ENCODE data around the gene USP7.
A peak's percentile ranks its signal among the peaks of the same experiment; 100 is the strongest.

USP7 gene

DNA sequence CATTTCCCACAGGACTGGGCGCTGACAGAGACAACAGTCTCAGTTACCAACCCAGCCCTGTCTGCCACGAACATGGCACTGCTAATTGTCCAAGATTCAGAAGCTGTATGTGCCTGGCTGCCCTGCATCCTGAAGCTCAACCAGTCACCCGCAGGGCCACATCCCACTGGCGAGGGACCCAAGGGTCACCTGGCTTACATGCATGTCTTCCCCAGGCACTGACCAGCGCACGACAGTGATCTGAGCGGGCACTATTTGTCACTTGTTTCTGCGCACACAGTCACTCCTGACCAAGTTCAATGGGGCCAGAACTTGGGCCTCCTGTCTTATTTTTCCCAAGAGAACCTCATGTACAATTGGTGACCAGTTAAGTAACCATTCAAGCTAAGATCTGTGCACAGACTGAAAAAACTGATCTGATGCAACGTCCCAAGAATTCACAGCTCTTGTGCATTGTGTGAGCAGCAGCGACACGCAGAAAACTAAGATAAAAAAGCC lies 13.1 kb downstream of the USP7 start:
- Histone ChIP-seq H3K4me1 (ENCODE audit: control insufficient read depth, insufficient read depth, low read length) (peaks cover 28% of the 10 kb centered on the region), H3K9me3 (ENCODE audit: control insufficient read depth, low read length) (no peaks in the 10 kb centered on the region), H3K36me3 (ENCODE audit: control insufficient read depth, insufficient read depth, low read length, severe bottlenecking) (no peaks in the 10 kb centered on the region), H3K27me3 (replicated peaks; ENCODE audit: control insufficient read depth, insufficient read depth, low read length) (no peaks in the 10 kb centered on the region), H3K4me3 (ENCODE audit: low read length) (peak overlapping the region; percentile 25), H3K9ac (ENCODE audit: low read length) (no peak overlapping the region)
- DNase-seq (ENCODE audit: low read depth) = peak; percentile 66

- Histone ChIP-seq H3K4me3 (ENCODE audit: low read length) (no peak overlapping the region), H3K36me3 (ENCODE audit: control insufficient read depth, insufficient read depth, low read length, severe bottlenecking) (no peaks in the 10 kb centered on the region)
- DNase-seq (ENCODE audit: low read depth) = no peak
Observed at GRCh38 chr16:8949536-8950418, 13.9 kb downstream of the USP7 start.

DNA sequence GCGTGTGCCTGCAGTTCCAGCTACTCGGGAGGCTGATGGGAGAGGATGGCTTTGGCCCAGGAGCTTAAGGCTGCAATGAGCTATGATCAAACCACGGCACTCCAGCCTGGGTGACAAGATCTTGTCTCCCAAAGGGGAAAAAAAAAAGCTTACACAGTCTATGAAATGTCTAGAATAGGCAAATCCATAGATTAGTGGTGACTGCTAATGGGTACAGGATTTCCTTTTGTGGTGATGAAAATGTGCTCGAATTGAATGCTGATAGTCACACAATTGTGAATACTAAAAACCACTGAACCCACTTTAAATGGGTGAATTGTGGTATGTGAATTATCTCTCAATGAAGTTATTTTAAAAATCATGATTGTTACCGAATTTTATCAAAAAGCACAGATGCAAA lies 14.9 kb downstream of the USP7 start:
- Histone ChIP-seq H3K27me3 (replicated peaks; ENCODE audit: control insufficient read depth, insufficient read depth, low read length) (no peaks in the 10 kb centered on the region), H3K4me1 (ENCODE audit: control insufficient read depth, insufficient read depth, low read length) (peaks cover 21% of the 10 kb centered on the region), H3K9me3 (ENCODE audit: control insufficient read depth, low read length) (no peaks in the 10 kb centered on the region), H3K4me3 (ENCODE audit: low read length) (no peak overlapping the region), H3K9ac (ENCODE audit: low read length) (no peak overlapping the region), H3K36me3 (ENCODE audit: control insufficient read depth, insufficient read depth, low read length, severe bottlenecking) (no peaks in the 10 kb centered on the region)
- DNase-seq (ENCODE audit: low read depth) = no peak

More at GRCh38 chr16:8949536-8950418, 13.9 kb downstream of the USP7 start:
- no peak overlapping the region for H3K9ac ChIP-seq (ENCODE audit: low read length)
- no peaks in the 10 kb centered on the region for H3K27me3 ChIP-seq (replicated peaks; ENCODE audit: control insufficient read depth, insufficient read depth, low read length)
- H3K4me1 ChIP-seq (ENCODE audit: control insufficient read depth, insufficient read depth, low read length) = peaks cover 21% of the 10 kb centered on the region
- H3K9me3 ChIP-seq (ENCODE audit: control insufficient read depth, low read length) = no peaks in the 10 kb centered on the region

GRCh38 chr16:8948069-8948593 lies 15.6 kb downstream of the USP7 start:
- no peaks in the 10 kb centered on the region for H3K27me3 ChIP-seq (replicated peaks; ENCODE audit: control insufficient read depth, insufficient read depth, low read length)
- no peak for DNase-seq (ENCODE audit: low read depth)
- H3K4me3 ChIP-seq (ENCODE audit: low read length) = no peak overlapping the region
- no peaks in the 10 kb centered on the region for H3K36me3 ChIP-seq (ENCODE audit: control insufficient read depth, insufficient read depth, low read length, severe bottlenecking)
- peaks cover 21% of the 10 kb centered on the region for H3K4me1 ChIP-seq (ENCODE audit: control insufficient read depth, insufficient read depth, low read length)
- no peak overlapping the region for H3K9ac ChIP-seq (ENCODE audit: low read length)
- no peaks in the 10 kb centered on the region for H3K9me3 ChIP-seq (ENCODE audit: control insufficient read depth, low read length)

GRCh38 chr16:8946544-8946943 lies 17.2 kb downstream of the USP7 start:
- Histone ChIP-seq H3K9me3 (ENCODE audit: control insufficient read depth, low read length) (no peaks in the 10 kb centered on the region), H3K27me3 (replicated peaks; ENCODE audit: control insufficient read depth, insufficient read depth, low read length) (no peaks in the 10 kb centered on the region), H3K36me3 (ENCODE audit: control insufficient read depth, insufficient read depth, low read length, severe bottlenecking) (no peaks in the 10 kb centered on the region), H3K4me3 (ENCODE audit: low read length) (no peak overlapping the region), H3K4me1 (ENCODE audit: control insufficient read depth, insufficient read depth, low read length) (peaks cover 18% of the 10 kb centered on the region), H3K9ac (ENCODE audit: low read length) (no peak overlapping the region)
- DNase-seq (ENCODE audit: low read depth) = no peak

DNA sequence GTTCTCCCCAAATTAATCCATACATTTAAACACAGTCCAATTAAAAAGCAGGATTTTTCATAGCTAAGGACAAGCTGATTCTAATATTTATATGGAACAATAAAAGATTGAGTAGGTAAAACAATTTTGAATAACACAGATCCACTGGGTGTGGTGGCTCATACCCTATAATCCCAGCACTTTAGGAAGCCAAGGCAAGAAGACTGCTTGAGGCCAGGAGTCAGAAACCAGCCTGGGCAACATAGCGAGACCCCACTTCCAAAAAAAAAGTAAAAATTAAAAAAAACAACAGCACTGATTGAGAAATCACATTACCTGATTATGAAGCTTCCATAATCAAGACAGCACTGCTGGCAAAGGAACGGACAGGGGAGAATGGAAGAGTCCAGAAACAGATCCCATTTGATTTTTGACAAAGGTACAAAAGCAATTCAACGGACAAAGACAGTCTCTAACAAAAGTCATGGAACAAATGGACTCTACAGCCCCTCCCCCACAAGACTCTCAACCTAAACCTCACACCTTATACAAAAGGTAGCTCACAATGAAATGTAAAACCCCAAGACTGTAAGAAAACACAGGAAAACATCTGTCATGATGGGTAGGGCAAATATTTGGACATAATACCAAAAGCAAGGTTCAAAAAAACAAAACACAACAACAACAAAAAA lies 17.9 kb downstream of the USP7 start:
- H3K4me1 ChIP-seq (ENCODE audit: control insufficient read depth, insufficient read depth, low read length) = peaks cover 10% of the 10 kb centered on the region
- no peaks in the 10 kb centered on the region for H3K9me3 ChIP-seq (ENCODE audit: control insufficient read depth, low read length)
- no peak for DNase-seq (ENCODE audit: low read depth)
- no peaks in the 10 kb centered on the region for H3K36me3 ChIP-seq (ENCODE audit: control insufficient read depth, insufficient read depth, low read length, severe bottlenecking)
- no peak overlapping the region for H3K4me3 ChIP-seq (ENCODE audit: low read length)
- no peak overlapping the region for H3K9ac ChIP-seq (ENCODE audit: low read length)
- H3K27me3 ChIP-seq (replicated peaks; ENCODE audit: control insufficient read depth, insufficient read depth, low read length) = no peaks in the 10 kb centered on the region

GRCh38 chr16:8943966-8944759 lies 19.5 kb downstream of the USP7 start:
- Histone ChIP-seq H3K4me3 (ENCODE audit: low read length) (no peak overlapping the region), H3K36me3 (ENCODE audit: control insufficient read depth, insufficient read depth, low read length, severe bottlenecking) (no peaks in the 10 kb centered on the region), H3K9ac (ENCODE audit: low read length) (no peak overlapping the region), H3K9me3 (ENCODE audit: control insufficient read depth, low read length) (no peaks in the 10 kb centered on the region), H3K4me1 (ENCODE audit: control insufficient read depth, insufficient read depth, low read length) (peaks cover 3% of the 10 kb centered on the region), H3K27me3 (replicated peaks; ENCODE audit: control insufficient read depth, insufficient read depth, low read length) (no peaks in the 10 kb centered on the region)
- no peak for DNase-seq (ENCODE audit: low read depth)

DNA sequence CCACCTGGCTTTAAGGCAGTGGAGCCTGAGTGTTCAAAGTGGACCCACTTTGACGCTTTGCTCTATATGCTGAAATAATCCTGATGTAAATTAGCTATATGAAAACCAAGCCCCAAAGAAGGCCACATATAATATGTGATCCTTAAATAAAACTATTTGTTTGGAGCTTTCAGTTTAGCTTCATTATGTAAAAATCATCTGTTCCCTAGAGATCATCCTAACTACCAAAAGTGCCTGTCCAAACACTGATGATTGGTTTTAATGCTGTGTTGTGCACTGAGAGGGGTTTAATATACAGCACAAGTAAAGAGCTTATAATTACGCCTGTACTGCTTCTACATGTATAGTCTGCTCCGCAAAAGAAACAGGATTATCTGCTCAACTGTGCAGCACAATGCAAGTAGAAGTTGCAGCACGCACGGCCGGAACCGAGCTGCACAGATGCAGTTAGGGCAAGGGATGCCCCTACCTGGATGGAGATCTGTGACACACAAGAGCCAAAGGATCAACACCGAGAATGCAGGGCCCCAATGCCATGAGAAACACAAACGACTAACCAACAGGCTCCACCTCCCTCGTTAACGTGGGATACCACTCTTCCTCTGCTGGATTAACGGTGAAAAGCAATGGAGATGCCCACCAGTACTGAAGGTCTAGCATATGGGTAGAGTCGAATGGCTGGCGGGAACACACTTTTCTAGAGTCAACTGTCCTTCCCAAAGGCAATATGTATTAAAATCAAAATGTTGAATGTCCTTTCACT lies 20.5 kb downstream of the USP7 start:
- no peak for DNase-seq (ENCODE audit: low read depth)
- Histone ChIP-seq H3K27me3 (replicated peaks; ENCODE audit: control insufficient read depth, insufficient read depth, low read length) (no peaks in the 10 kb centered on the region), H3K4me1 (ENCODE audit: control insufficient read depth, insufficient read depth, low read length) (peaks cover 3% of the 10 kb centered on the region), H3K9ac (ENCODE audit: low read length) (no peak overlapping the region), H3K36me3 (ENCODE audit: control insufficient read depth, insufficient read depth, low read length, severe bottlenecking) (no peaks in the 10 kb centered on the region), H3K4me3 (ENCODE audit: low read length) (no peak overlapping the region), H3K9me3 (ENCODE audit: control insufficient read depth, low read length) (no peaks in the 10 kb centered on the region)

DNA sequence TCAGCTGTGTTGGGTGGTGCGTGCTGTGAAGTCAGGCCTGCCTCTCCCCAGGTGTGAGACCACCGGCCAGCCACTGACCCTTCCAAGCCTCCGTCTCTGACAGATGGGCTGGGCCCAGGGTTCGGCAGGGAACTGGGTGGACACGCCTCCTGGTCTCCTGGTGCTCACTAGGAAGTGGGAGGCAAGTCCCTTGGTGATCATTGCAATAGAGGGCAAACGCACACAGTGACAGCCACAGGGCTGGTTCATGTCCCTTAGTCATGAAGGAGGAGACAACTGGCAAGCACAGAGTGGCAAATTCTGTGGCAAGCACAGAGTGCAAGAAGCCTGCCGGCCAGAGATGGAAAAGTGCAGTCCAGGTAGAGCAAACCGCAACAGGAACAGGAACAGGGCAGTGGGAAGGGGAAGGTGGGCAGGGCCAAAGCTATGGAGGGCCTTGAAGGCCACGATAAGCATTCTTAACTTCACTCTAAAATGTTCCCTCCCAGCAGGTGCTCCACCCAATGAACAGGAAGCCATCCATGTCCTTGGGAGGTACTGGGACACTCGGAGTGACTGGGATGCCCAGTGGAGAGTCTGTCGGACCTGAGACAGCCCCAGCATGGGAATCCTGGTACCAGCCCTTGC lies 21.9 kb downstream of the USP7 start:
- H3K9me3 ChIP-seq (ENCODE audit: control insufficient read depth, low read length) = no peaks in the 10 kb centered on the region
- no peak overlapping the region for H3K9ac ChIP-seq (ENCODE audit: low read length)
- no peak overlapping the region for H3K4me3 ChIP-seq (ENCODE audit: low read length)
- H3K4me1 ChIP-seq (ENCODE audit: control insufficient read depth, insufficient read depth, low read length) = peaks cover 3% of the 10 kb centered on the region
- DNase-seq (ENCODE audit: low read depth) = no peak
- H3K27me3 ChIP-seq (replicated peaks; ENCODE audit: control insufficient read depth, insufficient read depth, low read length) = no peaks in the 10 kb centered on the region
- H3K36me3 ChIP-seq (ENCODE audit: control insufficient read depth, insufficient read depth, low read length, severe bottlenecking) = no peaks in the 10 kb centered on the region

DNA sequence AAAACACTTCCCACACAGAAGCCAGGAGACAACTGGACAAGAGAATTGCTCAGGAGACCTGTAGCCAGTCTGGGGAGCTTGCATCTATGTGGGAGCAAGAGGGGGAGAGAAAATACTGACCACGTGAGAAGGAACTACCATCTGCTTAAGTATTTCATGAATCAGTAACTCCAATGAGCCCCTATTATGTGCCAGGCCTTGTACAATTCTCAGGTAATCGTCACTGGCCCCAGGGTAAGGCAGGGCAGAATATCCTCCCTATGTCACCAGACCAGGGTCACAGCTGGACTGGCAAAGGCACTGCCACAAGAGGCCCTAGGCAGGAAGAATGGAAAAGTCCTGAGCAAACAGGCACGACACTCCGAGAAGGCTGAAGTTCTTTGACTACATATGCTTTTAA lies 25.9 kb downstream of the USP7 start:
- H3K27me3 ChIP-seq (replicated peaks; ENCODE audit: control insufficient read depth, insufficient read depth, low read length) = no peaks in the 10 kb centered on the region
- no peaks in the 10 kb centered on the region for H3K9me3 ChIP-seq (ENCODE audit: control insufficient read depth, low read length)
- no peaks in the 10 kb centered on the region for H3K36me3 ChIP-seq (ENCODE audit: control insufficient read depth, insufficient read depth, low read length, severe bottlenecking)
- H3K4me3 ChIP-seq (ENCODE audit: low read length) = no peak overlapping the region
- H3K4me1 ChIP-seq (ENCODE audit: control insufficient read depth, insufficient read depth, low read length) = peaks cover 3% of the 10 kb centered on the region
- no peak for DNase-seq (ENCODE audit: low read depth)
- H3K9ac ChIP-seq (ENCODE audit: low read length) = no peak overlapping the region
